HG03039 (cell line): Measurements from ENCODE around the gene FOXC2.

ENCODE experiments used
- ATAC-seq: cut with Tn5 transposase; IDR thresholded peaks from one replicate; pipeline ENCODE4 v1.9.1; 2021; ENCODE audit warnings: mild to moderate bottlenecking, moderate library complexity; ENCODE audit not compliant: unreplicated experiment

FOXC2 gene

DNA sequence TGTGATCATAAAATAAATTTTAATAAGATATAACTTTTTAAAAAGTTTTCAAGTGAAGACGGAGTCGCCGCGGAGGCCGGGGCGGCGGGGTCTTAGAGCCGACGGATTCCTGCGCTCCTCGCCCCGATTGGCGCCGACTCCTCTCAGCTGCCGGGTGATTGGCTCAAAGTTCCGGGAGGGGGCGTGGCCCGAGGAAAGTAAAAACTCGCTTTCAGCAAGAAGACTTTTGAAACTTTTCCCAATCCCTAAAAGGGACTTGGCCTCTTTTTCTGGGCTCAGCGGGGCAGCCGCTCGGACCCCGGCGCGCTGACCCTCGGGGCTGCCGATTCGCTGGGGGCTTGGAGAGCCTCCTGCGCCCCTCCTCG, at the start of gene FOXC2:
Gene FOXC2, plus strand, starts transcription at position 229 of the 365 bp plus-strand sequence. CDS start 507 bp downstream, outside the sequence.
- ATAC-seq, result no peak

GRCh38 chr16:86517033-86517432, 49.6 kb upstream of the FOXC2 start:
- no peak for ATAC-seq

DNA sequence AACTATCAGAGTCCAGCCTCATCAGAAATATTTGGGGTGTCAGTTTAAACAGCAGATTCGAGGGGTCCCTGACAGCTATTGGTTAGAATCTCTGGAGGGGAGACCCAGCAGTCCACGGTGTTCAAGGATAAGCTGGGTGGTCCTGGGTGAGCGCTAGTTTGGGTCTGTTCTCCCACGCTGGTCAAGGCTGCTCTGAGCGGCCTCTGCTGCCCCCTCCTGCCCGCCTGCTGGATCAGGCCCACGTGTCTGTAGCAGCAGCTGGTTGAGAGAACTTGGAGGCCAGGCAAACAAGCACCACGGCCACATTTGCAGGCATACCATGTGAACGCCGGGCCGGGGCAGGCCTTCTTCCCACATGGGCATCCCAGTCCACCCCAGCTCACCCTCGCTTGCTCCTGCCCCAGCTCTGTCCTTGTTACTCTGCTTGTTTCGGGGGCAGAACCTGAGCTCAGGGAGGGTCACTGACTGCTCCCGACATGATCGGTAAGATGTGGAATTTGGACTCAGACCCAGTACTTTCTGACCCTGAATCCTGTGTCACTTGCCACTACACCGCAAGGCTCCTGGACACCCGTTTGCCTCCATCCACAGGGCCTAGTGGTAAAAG, 48.9 kb upstream of the FOXC2 start:
- no peak for ATAC-seq

DNA sequence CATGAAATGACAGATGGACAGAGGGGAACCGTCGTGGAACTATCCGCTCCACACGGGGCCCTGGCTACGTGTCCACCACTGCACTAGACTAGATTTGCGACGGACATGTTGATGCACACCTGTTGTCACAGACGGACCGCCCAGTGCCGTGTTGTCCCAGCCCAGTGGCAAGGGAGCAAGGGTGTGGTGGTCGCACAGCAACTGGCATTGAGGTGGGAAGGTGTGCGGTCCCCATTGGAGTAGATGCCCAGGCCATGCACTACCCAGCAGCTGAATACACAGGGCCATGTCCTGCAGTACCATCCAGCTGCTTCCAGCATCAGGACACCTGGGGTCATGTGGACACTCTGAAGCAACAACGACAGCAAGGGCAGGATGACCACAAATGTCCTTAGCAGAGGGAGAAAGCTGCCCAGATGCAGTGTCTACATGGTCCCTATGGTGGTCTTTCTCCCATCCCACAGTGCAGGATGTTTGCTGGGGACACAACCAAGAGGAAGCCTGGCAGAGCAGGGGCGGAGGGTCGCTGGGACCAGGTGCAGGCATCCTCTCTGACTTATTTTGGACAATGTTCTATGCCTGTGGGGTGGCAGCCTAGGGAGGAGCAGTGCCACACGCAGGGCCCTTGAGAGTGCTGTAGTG, 47.5 kb upstream of the FOXC2 start:
- ATAC-seq, result no peak

DNA sequence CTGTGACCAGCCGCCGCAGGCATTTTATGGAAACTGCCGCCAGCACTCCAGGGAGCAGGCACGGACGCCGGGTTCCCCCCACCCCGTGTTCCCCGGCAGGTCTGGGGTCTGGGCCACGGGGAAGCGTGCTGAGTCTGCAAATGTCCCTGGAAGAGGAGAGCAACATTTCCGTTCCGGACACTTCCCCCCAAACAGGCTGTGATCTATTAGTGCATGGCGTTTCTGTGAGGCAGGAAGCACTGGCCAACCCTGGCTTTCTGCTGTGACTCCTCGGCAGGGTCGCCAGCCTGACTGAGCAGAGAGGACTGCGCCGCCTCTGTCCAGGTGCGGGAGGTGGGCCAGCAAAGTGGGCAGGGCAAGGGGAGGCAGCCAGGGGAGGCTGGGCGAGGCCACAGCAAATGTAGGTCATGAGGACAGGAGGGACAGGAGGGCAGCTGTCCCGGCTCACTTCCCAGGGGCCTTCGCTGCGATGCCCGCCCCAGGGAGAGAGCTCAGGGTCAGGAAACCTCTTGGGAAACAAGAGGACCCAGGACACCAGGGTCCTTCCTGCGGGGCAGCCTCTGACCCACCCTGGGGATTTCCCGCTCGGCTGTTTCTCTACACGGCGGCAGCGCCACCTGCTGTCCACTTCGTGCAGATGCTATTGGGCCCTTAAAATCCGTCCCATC, 46.8 kb upstream of the FOXC2 start:
- ATAC-seq, result no peak

- no peak for ATAC-seq
Measured at GRCh38 chr16:86520317-86521210, 46.1 kb upstream of the FOXC2 start.

DNA sequence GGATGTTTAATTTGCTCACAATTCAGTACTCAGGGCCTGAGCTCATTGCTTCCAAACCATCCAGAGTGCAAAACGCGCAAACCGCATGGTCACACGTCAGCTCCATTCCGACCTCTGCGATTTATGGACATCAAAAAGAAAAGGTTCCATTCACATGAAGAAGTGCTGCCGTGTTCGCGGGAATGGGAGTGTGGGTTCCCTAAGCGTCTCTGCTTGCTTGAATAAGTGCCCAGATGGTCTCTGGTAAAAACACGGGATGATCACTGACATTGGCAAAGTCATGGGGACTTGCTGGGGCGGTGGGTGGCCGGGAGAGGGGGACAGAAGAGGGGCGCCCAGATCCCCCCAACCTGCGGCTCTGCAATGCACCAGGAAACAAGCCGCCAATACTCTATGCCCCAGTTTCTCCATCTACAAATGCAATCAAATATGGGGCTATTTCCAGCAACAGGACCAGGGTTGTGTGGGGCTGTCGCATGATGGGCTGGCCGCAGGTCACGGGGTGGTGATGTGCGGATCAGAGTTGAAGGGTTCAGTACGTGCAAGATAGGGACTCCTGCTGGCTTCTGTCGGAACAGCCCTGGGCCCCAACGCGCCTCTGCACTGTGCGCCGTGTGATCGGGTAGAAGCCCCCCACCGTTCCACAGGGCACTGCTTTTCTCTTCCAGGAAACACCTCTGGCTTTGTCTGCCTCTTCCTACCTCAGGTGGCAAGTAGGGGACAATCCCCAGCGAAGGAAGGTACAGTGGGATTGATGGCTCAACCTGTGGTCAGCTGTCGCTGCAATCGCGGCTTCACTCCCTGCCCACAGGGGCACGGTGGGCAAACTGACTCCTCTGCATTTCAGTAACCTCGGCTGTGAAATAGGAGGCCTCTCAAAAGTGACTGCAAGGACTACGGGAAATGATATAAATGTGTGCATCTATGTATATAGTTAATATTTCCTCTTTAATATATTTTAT, 45.1 kb upstream of the FOXC2 start:
- ATAC-seq, result no peak

DNA sequence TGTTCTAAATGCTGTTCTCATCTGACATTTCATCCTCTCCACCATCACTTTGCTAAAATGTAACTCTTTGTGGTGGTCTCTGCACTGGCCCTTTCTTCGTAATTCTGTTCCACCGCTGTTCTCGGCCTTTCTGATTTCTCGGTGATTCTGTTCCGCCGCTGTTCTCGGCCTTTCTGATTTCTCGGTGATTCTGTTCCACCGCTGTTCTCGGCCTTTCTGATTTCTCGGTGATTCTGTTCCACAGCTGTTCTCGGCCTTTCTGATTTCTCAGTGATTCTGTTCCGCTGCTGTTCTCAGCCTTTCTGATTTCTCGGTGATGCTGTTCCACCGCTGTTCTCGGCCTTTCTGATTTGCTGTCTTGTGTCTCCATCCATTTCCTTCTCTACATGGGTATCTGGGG, 44.0 kb upstream of the FOXC2 start:
- no peak for ATAC-seq

GRCh38 chr16:86523166-86523740, 43.4 kb upstream of the FOXC2 start:
- no peak for ATAC-seq

- no peak for ATAC-seq
Measured at GRCh38 chr16:86524029-86524428, 42.6 kb upstream of the FOXC2 start.

GRCh38 chr16:86525696-86526095, 40.9 kb upstream of the FOXC2 start:
- no peak for ATAC-seq

GRCh38 chr16:86527366-86527765, 39.3 kb upstream of the FOXC2 start:
- ATAC-seq, result no peak

GRCh38 chr16:86528061-86528929, 38.3 kb upstream of the FOXC2 start:
- ATAC-seq, result no peak

DNA sequence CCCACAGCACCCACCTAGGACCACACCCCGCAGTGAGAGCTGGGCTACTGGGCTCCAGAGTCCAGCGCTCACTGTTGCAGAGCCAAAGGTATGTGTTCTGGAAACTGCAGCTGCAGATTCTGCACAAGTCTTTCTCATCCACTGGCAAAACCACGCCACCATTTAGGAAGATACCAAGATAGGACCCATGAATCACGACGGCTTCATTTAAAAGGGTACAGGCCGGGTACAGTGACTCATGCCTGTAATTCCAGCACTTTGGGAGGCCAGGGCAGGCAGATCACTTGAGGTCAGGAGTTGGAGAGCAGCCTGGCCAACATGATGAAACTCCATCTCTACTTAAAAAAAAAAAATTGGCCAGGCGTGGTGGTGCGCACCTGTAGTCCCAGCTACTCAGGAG, 37.5 kb upstream of the FOXC2 start:
- ATAC-seq, result no peak

GRCh38 chr16:86530251-86531190, 36.1 kb upstream of the FOXC2 start:
- no peak for ATAC-seq

DNA sequence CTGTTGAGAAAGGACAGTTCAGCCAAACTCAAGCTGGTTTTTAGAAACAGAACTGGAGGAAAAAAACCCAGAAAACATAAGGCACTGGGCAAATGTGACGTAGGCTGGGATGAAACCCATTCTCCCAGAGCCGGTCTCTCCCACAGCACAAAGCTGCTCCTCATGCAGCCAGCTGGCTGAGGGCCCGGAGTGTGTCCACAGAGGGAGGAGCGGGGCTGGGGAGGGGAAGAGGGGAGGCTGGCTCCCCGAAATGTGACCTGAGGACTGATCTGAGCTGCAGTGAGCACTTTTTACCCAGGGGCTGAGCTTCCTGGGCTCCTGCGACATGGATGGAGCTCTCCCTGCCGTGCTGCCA, 35.5 kb upstream of the FOXC2 start:
- ATAC-seq, result no peak

DNA sequence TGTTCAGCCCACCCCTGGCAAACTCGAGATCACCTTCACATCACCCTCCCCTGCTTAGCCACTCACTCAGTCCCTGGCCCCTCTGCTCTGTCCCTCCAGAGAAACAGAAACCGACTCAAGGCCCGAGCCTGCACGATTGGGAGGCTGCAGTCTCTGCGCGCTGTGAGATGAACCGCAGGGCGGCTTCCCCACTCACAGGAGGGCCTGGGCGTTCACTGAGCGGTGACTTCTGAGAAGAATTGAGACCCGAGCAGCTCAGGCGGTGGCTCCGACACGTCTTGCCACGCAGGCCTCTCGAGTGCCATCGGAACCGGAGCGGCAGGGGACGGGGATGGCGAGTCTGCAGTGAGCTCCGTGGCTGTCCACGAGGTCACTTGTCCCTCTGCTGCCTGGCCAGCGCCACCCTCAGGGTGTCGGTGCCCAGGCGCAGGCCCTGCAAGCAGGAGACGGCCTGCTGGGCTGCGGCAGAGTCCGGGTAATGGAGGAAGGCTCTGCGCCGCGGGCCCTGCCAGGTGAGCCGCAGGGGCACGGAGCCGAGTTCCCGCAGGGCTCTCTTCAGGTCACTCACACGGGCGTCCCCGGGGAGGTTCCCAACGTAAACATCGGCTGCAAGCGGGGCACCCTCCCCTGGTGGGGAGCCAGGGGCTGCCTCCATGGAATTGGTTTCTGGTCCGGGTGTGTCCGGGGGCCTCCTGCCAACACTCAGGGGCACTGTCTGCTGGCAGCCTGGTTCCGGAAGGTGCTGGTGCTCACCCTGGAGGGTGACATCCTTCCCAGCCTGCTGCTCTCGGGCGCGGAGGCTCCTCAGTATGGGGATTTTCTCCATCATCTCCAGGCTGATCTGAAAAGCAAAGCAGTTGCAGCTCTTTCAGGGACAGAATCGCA, 34.7 kb upstream of the FOXC2 start:
- no peak for ATAC-seq
